H1 (cell line): ENCODE data around the gene TPT1. TPM values are rescaled to one million over a fixed set of nuclear protein-coding genes. Genes with fewer than 3 reads are reported as not detected.

ENCODE experiments used
- CTCF ChIA-PET: fragments of 300-600 bp; sonication (Branson Sonifier 250); formaldehyde crosslinking; loops from one replicate; lab custom pipeline; 2021; ENCODE audit not compliant: partially characterized antibody; lab: Charles Lee
- POLR2A ChIA-PET: fragments of 300-600 bp; sonication (Branson Sonifier 250); formaldehyde crosslinking; loops from one replicate; lab custom pipeline; 2021; ENCODE audit warnings: inconsistent platforms; ENCODE audit not compliant: partially characterized antibody; lab: Charles Lee
- DNase-seq, 2 experiments: peaks; one replicate each; pipeline versions ENCODE4 v3.0.0 to v3.0.0-alpha.2; 2010 to 2022; ENCODE audit warnings: low spot score in 2 of 2, low read depth in 1 of 2, mixed read lengths in 1 of 2
- FAIRE-seq: peaks from 2 replicates; lab custom pipeline; 2011; peaks lifted over from hg19 to GRCh38; lab: Jason Lieb, UNC
- H2AFZ ChIP-seq: 2 replicates; pipeline ENCODE4 v1.8.1; 2012; ENCODE audit warnings: low read length, inconsistent platforms
- H2AK5ac ChIP-seq: 2 replicates; pipeline ENCODE4 v1.6.1; 2013; ENCODE audit warnings: low read depth, low read length
- H2BK120ac ChIP-seq: replicated peaks from 2 replicates; pipeline ENCODE3; 2013; ENCODE audit warnings: low read depth, low read length, inconsistent platforms
- H2BK12ac ChIP-seq: 2 replicates; pipeline ENCODE4 v1.6.1; 2013; ENCODE audit warnings: low read depth, low read length
- H2BK15ac ChIP-seq: 2 replicates; pipeline ENCODE4 v1.6.1; 2013; ENCODE audit warnings: low read length
- H2BK20ac ChIP-seq: 2 replicates; pipeline ENCODE4 v1.6.1; 2013; ENCODE audit warnings: low read length
- H2BK5ac ChIP-seq: 2 replicates; pipeline ENCODE4 v1.6.1; 2013; ENCODE audit warnings: low read depth, low read length
- H3K14ac ChIP-seq: 2 replicates; pipeline ENCODE4 v1.6.1; 2013; ENCODE audit warnings: inconsistent platforms; ENCODE audit not compliant: insufficient read length
- H3K18ac ChIP-seq: 2 replicates; pipeline ENCODE4 v1.6.1; 2013; ENCODE audit warnings: low read length; ENCODE audit errors: extremely low read depth
- H3K23ac ChIP-seq: 2 replicates; pipeline ENCODE4 v1.6.1; 2013; ENCODE audit warnings: inconsistent platforms; ENCODE audit not compliant: insufficient read length
- H3K23me2 ChIP-seq: 2 replicates; pipeline ENCODE4 v1.6.1; 2013; ENCODE audit warnings: low read depth, low read length
- H3K27ac ChIP-seq: 2 replicates; pipeline ENCODE4 v1.6.1; 2011; ENCODE audit warnings: low read depth, low read length, inconsistent platforms
- H3K27me3 ChIP-seq, 4 experiments: replicated peaks in 1 of 4; 1 replicate in 1 of 4; 2 replicates in 3 of 4; pipeline versions ENCODE4 v1.6.1 to v1.8.1; 2011 to 2013; ENCODE audit warnings: low read length in 3 of 4, mild to moderate bottlenecking in 3 of 4, inconsistent platforms in 2 of 4, mixed read lengths in 2 of 4, moderate library complexity in 1 of 4; ENCODE audit not compliant: control insufficient read depth in 3 of 4, insufficient read depth in 3 of 4; ENCODE audit errors: extremely low read depth in 1 of 4
- H3K36me3 ChIP-seq, 4 experiments: 2 replicates each; pipeline versions ENCODE4 v1.6.1 to v1.8.1; 2011 to 2013; ENCODE audit warnings: mild to moderate bottlenecking in 4 of 4, low read length in 3 of 4, moderate library complexity in 2 of 4, control low read depth in 1 of 4, inconsistent platforms in 1 of 4; ENCODE audit not compliant: insufficient read depth in 4 of 4, control insufficient read depth in 2 of 4
- H3K4ac ChIP-seq: replicated peaks from 2 replicates; pipeline ENCODE3; 2013; ENCODE audit warnings: low read length, low read depth, mixed read lengths, inconsistent platforms; ENCODE audit not compliant: insufficient read length
- H3K4me1 ChIP-seq, 4 experiments: replicated peaks in 1 of 4; 1 replicate in 1 of 4; 2 replicates in 3 of 4; pipeline versions ENCODE4 v1.6.1 to v1.8.1; 2011 to 2013; ENCODE audit warnings: low read length in 3 of 4, inconsistent platforms in 2 of 4, mixed read lengths in 1 of 4; ENCODE audit not compliant: insufficient read depth in 4 of 4, control insufficient read depth in 3 of 4
- H3K4me2 ChIP-seq, 2 experiments: 2 replicates each; pipeline versions ENCODE4 v1.6.1 to v1.8.1; 2011 to 2013; ENCODE audit warnings: low read depth in 2 of 2, low read length in 2 of 2, control low read depth in 1 of 2, inconsistent platforms in 1 of 2, mild to moderate bottlenecking in 1 of 2; ENCODE audit not compliant: insufficient read depth in 1 of 2
- H3K4me3 ChIP-seq, 4 experiments: fragments of 200-600, 300-600 bp in 1 of 4; sonication (generic), shearing (Covaris generic), sonication (Bioruptor Twin) in 1 of 4; 2 replicates each; pipeline versions ENCODE4 v1.5.1 to v1.8.1; 2011 to 2016; ENCODE audit warnings: low read length in 4 of 4, low read depth in 3 of 4, control low read depth in 2 of 4, inconsistent platforms in 2 of 4, mild to moderate bottlenecking in 2 of 4, mixed read lengths in 1 of 4, moderate library complexity in 1 of 4; ENCODE audit not compliant: insufficient read depth in 2 of 4; ENCODE audit errors: extremely low read depth in 1 of 4
- H3K56ac ChIP-seq: replicated peaks from 2 replicates; pipeline ENCODE3; 2013; ENCODE audit warnings: low read depth, mild to moderate bottlenecking, mixed read lengths, low read length, inconsistent platforms; ENCODE audit not compliant: insufficient read length
- H3K79me1 ChIP-seq: 2 replicates; pipeline ENCODE4 v1.6.1; 2013; ENCODE audit warnings: low read depth, low read length, control low read depth
- H3K79me2 ChIP-seq, 2 experiments: 2 replicates each; pipeline versions ENCODE4 v1.6.1 to v1.8.1; 2012 to 2013; ENCODE audit warnings: low read length in 2 of 2, mild to moderate bottlenecking in 2 of 2, inconsistent platforms in 1 of 2; ENCODE audit not compliant: insufficient read depth in 2 of 2, control insufficient read depth in 1 of 2
- H3K9ac ChIP-seq, 4 experiments: replicated peaks in 1 of 4; 1 replicate in 1 of 4; 2 replicates in 3 of 4; pipeline versions ENCODE4 v1.6.1 to v1.8.1; 2011 to 2013; ENCODE audit warnings: low read depth in 3 of 4, low read length in 3 of 4, control low read depth in 2 of 4, mild to moderate bottlenecking in 2 of 4, moderate library complexity in 2 of 4, inconsistent platforms in 1 of 4; ENCODE audit errors: extremely low read depth in 1 of 4
- H3K9me3 ChIP-seq, 2 experiments: 2 replicates each; pipeline versions ENCODE4 v1.6.1 to v1.8.1; 2012 to 2013; ENCODE audit warnings: mild to moderate bottlenecking in 2 of 2, moderate library complexity in 2 of 2, control low read depth in 1 of 2, inconsistent platforms in 1 of 2, low read depth in 1 of 2, low read length in 1 of 2, mixed read lengths in 1 of 2; ENCODE audit not compliant: insufficient read depth in 2 of 2
- H4K20me1 ChIP-seq, 2 experiments: replicated peaks in 1 of 2; 2 replicates each; pipeline versions ENCODE3 to v1.8.1; 2011 to 2013; ENCODE audit warnings: inconsistent platforms in 2 of 2, low read length in 2 of 2, mild to moderate bottlenecking in 1 of 2; ENCODE audit not compliant: insufficient read depth in 2 of 2, control insufficient read depth in 1 of 2
- H4K5ac ChIP-seq: 2 replicates; pipeline ENCODE4 v1.6.1; 2013; ENCODE audit warnings: low read length, low read depth, mixed read lengths, inconsistent platforms; ENCODE audit not compliant: insufficient read length
- H4K8ac ChIP-seq: 2 replicates; pipeline ENCODE4 v1.8.0; 2013; ENCODE audit warnings: mild to moderate bottlenecking, moderate library complexity, low read length, inconsistent platforms; ENCODE audit not compliant: insufficient read depth; ENCODE audit errors: extremely low read depth
- H4K91ac ChIP-seq: replicated peaks from 2 replicates; pipeline ENCODE3; 2013; ENCODE audit warnings: low read length, mixed read lengths, inconsistent platforms; ENCODE audit not compliant: insufficient read length
- BRCA1 ChIP-seq: IDR thresholded peaks from 2 replicates; pipeline ENCODE4 v1.6.1; 2012; ENCODE audit warnings: low read depth, low read length, improper control_type of control experiment
- CBX8 ChIP-seq: fragments of 300-800, 300-1000 bp; sonication (generic); IDR thresholded peaks from 2 replicates; pipeline ENCODE4 v1.7.1; 2016; ENCODE audit warnings: low read depth, low read length, borderline replicate concordance
- CHD2 ChIP-seq: IDR thresholded peaks from 2 replicates; pipeline ENCODE4 v1.6.1; 2012; ENCODE audit warnings: low read length, improper control_type of control experiment
- JUN ChIP-seq: IDR thresholded peaks from 2 replicates; pipeline ENCODE4 v1.6.1; 2011; ENCODE audit warnings: low read depth, mild to moderate bottlenecking, improper control_type of control experiment, low read length
- KDM4A ChIP-seq: IDR thresholded peaks from one replicate; pipeline ENCODE4 v1.7.1; 2012; ENCODE audit warnings: low read depth, mild to moderate bottlenecking, moderate library complexity, low read length, inconsistent platforms; ENCODE audit not compliant: severe bottlenecking
- KDM5A ChIP-seq: fragments of 200-600 bp; IDR thresholded peaks from 2 replicates; pipeline ENCODE4 v1.7.1; 2012; ENCODE audit warnings: mild to moderate bottlenecking, low read length, inconsistent platforms, mixed read lengths
- NANOG ChIP-seq: IDR thresholded peaks from 2 replicates; pipeline ENCODE4 v1.6.1; 2011; ENCODE audit warnings: low read length, low read depth, mild to moderate bottlenecking, inconsistent platforms; ENCODE audit not compliant: insufficient read depth, poor library complexity, severe bottlenecking
- RFX5 ChIP-seq: IDR thresholded peaks from 2 replicates; pipeline ENCODE4 v1.6.1; 2011; ENCODE audit warnings: low read depth, low read length, improper control_type of control experiment, borderline replicate concordance
- RXRA ChIP-seq: IDR thresholded peaks from 2 replicates; pipeline ENCODE4 v1.6.1; 2011; ENCODE audit warnings: low read depth, mild to moderate bottlenecking, low read length, moderate library complexity; ENCODE audit not compliant: insufficient read depth
- SP2 ChIP-seq: IDR thresholded peaks from 2 replicates; pipeline ENCODE4 v1.6.1; 2012; ENCODE audit warnings: mild to moderate bottlenecking, low read length, inconsistent platforms
- TEAD4 ChIP-seq: IDR thresholded peaks from 2 replicates; pipeline ENCODE4 v1.6.1; 2012; ENCODE audit warnings: low read depth, low read length, inconsistent platforms, mixed read lengths
- ZNF274 ChIP-seq: IDR thresholded peaks from 2 replicates; pipeline ENCODE4 v1.7.0; 2012; ENCODE audit warnings: low read length, borderline replicate concordance; ENCODE audit errors: extremely low read depth
- WGBS, 2 experiments: shearing (Covaris generic) in 1 of 2; methylation state at CpG; one replicate each; pipeline versions ENCODE4 v1.1.6 to v1.1.7; 2013 to 2015; ENCODE audit warnings: low lambda C conversion rate in 2 of 2, mixed read lengths in 2 of 2, inconsistent platforms in 1 of 2, low coverage in 1 of 2, missing lambda C conversion rate in 1 of 2; ENCODE audit not compliant: insufficient replicate concordance in 2 of 2, insufficient coverage in 1 of 2, insufficient read length in 1 of 2; ENCODE audit errors: extremely low coverage in 1 of 2, missing lambda C conversion rate in 1 of 2; 5-methylcytosine and 5-hydroxymethylcytosine counted together
- polyA plus RNA-seq, 7 experiments: library from polyadenylated mRNA; depleted of rRNA in 3 of 7; stranded (reverse) in 5 of 7; unstranded in 2 of 7; fragments of >200 nt in 5 of 7; fragments of 200-250 nt in 2 of 7; gene quantifications; 1 replicate in 5 of 7; 2 replicates in 1 of 7; 4 replicates in 1 of 7; pipeline versions ENCODE4 v1.2.1 to v1.2.3, GENCODE V29; 2011 to 2013; ENCODE audit warnings: missing spikeins in 2 of 7, mixed read lengths in 2 of 7
- total RNA-seq: library from RNA; stranded (reverse); fragmentation: NEBNext Ultra II Directional; extraction: Animal tissue kit (Norgen Biotek cat#: 25700); gene quantifications from 2 replicates; pipeline ENCODE4 v1.2.1, GENCODE V29; 2021
- TF ChIP-seq, protein P1 (sequence below): IDR thresholded peaks from 2 replicates; pipeline ENCODE4 v1.6.1; 2012; ENCODE audit warnings: low read length, inconsistent platforms

The TPT1 gene
- total and polyA plus RNA-seq, 2 of the 8 experiments (the other 6 are each of a cell fraction or from before 2014, with no cell fraction given) = 2,245 to 2,279 TPM

DNA sequence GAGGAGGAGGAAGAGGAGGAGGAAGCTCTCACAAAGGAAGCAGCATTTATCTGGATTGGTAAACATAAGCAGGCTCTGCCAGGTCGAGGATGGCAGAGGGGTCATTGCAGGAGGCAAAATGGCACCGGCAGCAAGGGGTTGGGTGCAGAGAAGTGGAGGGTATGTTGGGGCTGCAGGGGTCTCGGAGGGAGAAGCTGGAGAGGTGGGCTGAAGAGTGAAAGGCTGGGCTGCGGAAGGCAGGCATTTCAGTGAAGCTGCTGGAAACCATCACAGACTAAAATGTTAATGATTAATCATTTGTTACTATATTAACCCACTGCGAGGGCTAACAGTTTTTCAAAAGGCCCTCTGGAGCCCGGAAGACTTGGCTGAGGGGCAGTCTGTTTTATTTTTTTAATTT lies 24.6 kb downstream of the TPT1 start:
- Histone ChIP-seq H3K23me2 (peaks cover 7% of the 10 kb centered on the region; the same call in 1 of the 2 replicates), H2BK20ac (no peak overlapping the region), H3K27ac (no peak overlapping the region), H3K56ac (no peak overlapping the region), H2BK12ac (0 out of 2 replicates have a peak overlapping the region, but pooled peaks have one; percentile 14), H3K36me3 (no peaks in the 10 kb centered on the region), H4K20me1 (no peaks in the 10 kb centered on the region), H2BK5ac (no peak overlapping the region), H2AK5ac (no peak overlapping the region), H3K9me3 (no peaks in the 10 kb centered on the region), H2BK120ac (no peak overlapping the region), H3K79me1 (no peaks in the 10 kb centered on the region), H4K8ac (peak overlapping the region; percentile 57; the same call in 1 of the 2 replicates), H3K4ac (no peak overlapping the region), H3K23ac (no peak overlapping the region), H3K4me3 (no peak overlapping the region), H3K79me2 (no peaks in the 10 kb centered on the region), H4K91ac (no peak overlapping the region), H3K27me3 (no peaks in the 10 kb centered on the region), H3K18ac (no peak overlapping the region), H3K4me1 (peaks cover 0 to 4% (median 0%) of the 10 kb centered on the region in 4 experiments; a peak in 3 of 7 replicates), H3K9ac (no peak overlapping the region), H4K5ac (no peak overlapping the region), H3K4me2 (no peak overlapping the region), H2BK15ac (no peak overlapping the region), H3K14ac (no peak overlapping the region), H2AFZ (no peak overlapping the region)
- 87% methylated on average over 6 of the region's 6 CpGs; no CpG with 5 or more reads in 1 of the 2 experiments for WGBS, 2 experiments
- no peak for FAIRE-seq
- DNase-seq = no peak
- POLR2A ChIA-PET = interaction anchor here (0.9 to 17.8 kb wide), 4 partner anchors 9 to 27 kb away, joined by 3 to 319 read pairs (median 6); partner anchors contain the start of gene TPT1
- CTCF ChIA-PET = interaction anchor here (0.7 to 1.5 kb wide), 2 partner anchors 9 to 448 kb away, joined by 3 to 6 read pairs; no protein-coding TSS in a partner anchor
- no peak for TF ChIP-seq ZNF274
- TF ChIP-seq CHD2 = no peak
- TF ChIP-seq RFX5 = no peak
- TF ChIP-seq RXRA = no peak
- TF ChIP-seq JUN = no peak
- TF ChIP-seq, protein P1, sequence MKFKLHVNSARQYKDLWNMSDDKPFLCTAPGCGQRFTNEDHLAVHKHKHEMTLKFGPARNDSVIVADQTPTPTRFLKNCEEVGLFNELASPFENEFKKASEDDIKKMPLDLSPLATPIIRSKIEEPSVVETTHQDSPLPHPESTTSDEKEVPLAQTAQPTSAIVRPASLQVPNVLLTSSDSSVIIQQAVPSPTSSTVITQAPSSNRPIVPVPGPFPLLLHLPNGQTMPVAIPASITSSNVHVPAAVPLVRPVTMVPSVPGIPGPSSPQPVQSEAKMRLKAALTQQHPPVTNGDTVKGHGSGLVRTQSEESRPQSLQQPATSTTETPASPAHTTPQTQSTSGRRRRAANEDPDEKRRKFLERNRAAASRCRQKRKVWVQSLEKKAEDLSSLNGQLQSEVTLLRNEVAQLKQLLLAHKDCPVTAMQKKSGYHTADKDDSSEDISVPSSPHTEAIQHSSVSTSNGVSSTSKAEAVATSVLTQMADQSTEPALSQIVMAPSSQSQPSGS = no peak
- no peak for TF ChIP-seq NANOG
- TF ChIP-seq TEAD4 = no peak
- TF ChIP-seq KDM5A = no peak
- no peak for TF ChIP-seq KDM4A
- no peak for TF ChIP-seq BRCA1
- TF ChIP-seq CBX8 = no peak
- no peak for TF ChIP-seq SP2
